GM12864 (cell line): Measurements from ENCODE around the gene SPARC.

Experiments used
- DNase-seq: peaks from one replicate; pipeline ENCODE4 v3.0.0-alpha.2; 2011; ENCODE audit warnings: low read depth
- H3K4me3 ChIP-seq: 2 replicates; pipeline ENCODE4 v1.5.1; 2011; ENCODE audit warnings: mild to moderate bottlenecking, low read depth, low read length, control low read depth
- CTCF ChIP-seq: IDR thresholded peaks from 2 replicates; pipeline ENCODE4 v1.5.1; 2011; ENCODE audit warnings: low read depth, mild to moderate bottlenecking, moderate library complexity, low read length, control low read depth, inconsistent platforms; ENCODE audit errors: missing control alignments

SPARC gene

GRCh38 chr5:151722546-151722945 lies 35.8 kb upstream of the SPARC start:
- no peak for DNase-seq
- no peak for TF ChIP-seq CTCF
- no peak overlapping the region for H3K4me3 ChIP-seq

DNA sequence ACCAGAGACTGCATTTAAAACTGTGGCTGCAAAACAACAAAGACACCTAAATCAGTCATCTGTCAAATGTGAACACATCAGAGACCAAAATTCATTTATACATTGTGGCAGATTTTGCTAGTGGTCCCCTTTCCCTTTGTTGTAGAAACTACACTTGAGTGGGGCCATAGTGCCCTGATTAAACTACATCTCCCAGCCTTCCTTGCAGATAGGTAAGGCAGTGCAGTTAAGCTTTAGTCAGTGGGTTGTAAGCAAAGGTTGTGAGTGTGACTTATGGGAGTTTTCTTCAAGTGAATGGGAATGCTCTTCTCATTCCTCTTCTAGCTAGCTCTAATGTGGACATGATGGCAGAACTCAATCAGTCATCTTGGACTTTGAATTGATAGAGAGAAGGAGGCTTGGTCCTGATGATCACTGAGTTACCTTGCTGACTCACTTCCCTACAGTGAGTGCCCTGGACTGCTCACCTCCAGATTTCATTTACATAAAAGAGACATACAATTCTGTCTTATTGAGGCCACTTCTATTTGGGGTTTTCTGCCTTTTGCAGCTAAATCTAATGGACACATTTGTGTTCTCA lies 35.2 kb upstream of the SPARC start:
- no peak for TF ChIP-seq CTCF
- no peak for DNase-seq
- H3K4me3 ChIP-seq = no peak overlapping the region

DNA sequence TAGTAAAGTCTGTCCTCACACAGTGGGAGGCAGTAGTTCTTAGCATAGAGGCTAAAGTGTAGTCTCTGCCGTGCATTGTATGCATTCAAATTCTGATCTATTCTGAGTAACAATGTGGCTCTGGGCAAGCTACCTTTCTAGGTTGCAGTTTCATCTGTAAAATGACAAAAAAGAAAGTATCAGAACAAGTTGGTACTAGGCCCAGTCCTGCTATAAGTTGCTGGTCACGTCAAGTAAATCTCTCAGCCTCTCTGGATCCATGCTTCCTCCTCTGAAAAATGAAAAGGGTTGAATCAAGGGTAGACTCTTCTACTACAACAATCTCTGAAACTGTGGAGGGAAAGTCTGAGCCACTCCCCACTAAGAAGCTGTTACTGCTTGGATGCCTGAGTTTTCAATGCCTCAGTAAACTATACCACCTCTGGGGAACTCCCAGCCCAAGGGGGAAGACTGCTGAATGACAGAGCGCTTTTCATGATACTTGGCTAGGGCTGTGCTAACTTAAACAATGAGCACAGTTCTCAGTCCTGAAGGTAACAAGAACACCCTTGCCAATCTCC lies 34.5 kb upstream of the SPARC start:
- TF ChIP-seq CTCF = no peak
- no peak overlapping the region; the same call in 1 of the 2 replicates for H3K4me3 ChIP-seq
- peak; percentile 87 for DNase-seq

DNA sequence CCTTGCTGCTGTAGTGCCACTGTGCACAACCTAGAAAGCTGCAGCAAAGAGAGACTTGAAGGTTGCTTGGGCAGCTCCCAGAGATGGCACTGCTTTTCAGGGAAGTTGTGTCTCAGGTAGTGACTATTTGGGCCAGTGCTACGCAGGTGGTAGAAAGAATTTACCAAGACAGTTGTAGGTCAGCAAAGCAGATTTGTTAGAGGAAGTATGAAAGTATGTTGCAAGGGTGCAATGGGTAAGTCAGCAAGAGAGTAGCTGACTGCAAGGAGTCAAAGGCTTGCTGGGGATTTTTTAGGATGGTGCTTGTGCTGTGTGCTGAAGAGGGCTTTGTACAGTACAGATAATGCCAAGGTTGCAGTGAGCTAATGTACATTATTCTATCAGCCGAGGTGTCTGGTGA lies 33.5 kb upstream of the SPARC start:
- TF ChIP-seq CTCF = no peak
- H3K4me3 ChIP-seq = no peak overlapping the region
- DNase-seq = no peak

DNA sequence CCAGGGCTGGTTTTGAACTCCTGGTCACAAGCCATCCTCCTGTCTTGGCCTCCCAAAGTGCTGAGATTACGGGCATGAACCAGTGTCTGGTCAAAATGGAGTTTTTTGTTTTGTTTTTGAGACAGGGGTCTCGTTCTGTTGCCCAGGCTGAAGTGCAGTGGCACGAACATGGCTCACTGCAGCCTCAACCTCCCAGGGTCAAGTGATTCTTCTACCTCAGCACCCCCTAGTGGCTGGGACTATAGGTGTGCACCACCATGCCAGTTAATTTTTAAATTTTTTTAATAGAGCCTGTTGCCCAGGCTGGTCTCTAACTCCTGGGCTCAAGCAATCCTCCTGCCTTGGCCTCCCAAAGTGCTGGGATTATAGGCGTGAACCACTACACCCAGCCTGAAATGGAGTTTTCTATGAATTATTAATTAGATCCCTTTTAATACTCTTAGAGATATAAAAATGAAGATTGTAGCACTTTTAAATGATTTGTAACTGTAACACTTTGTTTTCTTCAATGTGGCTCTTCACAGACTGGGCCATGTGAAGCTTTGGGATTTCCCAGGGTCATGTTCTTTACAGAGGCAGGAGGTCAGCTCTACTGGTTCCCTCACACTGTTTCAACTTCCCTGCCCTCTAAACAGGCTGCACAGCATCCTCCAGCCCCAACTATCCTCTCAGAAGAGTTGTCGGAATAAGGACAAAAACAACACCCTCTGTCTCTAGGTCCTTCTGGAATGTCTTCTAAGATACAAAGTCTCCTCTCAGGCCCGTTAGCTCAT lies 32.7 kb upstream of the SPARC start:
- DNase-seq = no peak
- H3K4me3 ChIP-seq = no peak overlapping the region
- peak; percentile 74 for TF ChIP-seq CTCF

- no peak overlapping the region for H3K4me3 ChIP-seq
- no peak for TF ChIP-seq CTCF
- no peak for DNase-seq
These were observed 31.9 kb upstream of the SPARC start for GRCh38 chr5:151718646-151719045.
